ENCODE results near the gene SPRR2B. TPM values are rescaled to one million over a fixed set of nuclear protein-coding genes. Genes with fewer than 3 reads are reported as not detected.
A peak's percentile ranks its signal among the peaks of the same experiment; 100 is the strongest.
"Not testable (repeated sequence)": the region's sequence is repeated elsewhere in the genome, so short reads cannot be mapped to it uniquely, and the experiment has no call there.

SPRR2B gene
- total RNA-seq, 2 experiments from 2014 or later, result not detected

GRCh38 chr1:153072806-153073726 lies 1.7 kb upstream of the SPRR2B start:
- DNase-seq, result no peak
- ChIA-PET POLR2A (no interaction called here), CTCF (no interaction called here)
- H3K4me3 Mint-ChIP-seq, result no peak overlapping the region
- intact Hi-C loops (cut with DNase I, micrococcal nuclease), result no loop called here
- no peak overlapping the region for H3K27ac Mint-ChIP-seq
- H3K36me3 Mint-ChIP-seq (ENCODE audit: low read depth), result no peaks in the 10 kb centered on the region
- no peaks in the 10 kb centered on the region for H3K9me3 Mint-ChIP-seq (ENCODE audit: low read depth)
- H3K27me3 Mint-ChIP-seq, result peaks cover 5% of the 10 kb centered on the region
- no peak for ATAC-seq
- no peaks in the 10 kb centered on the region for H3K4me1 Mint-ChIP-seq

- ATAC-seq, result no peak
- CTCF ChIA-PET, result no interaction called here
- intact Hi-C loops (cut with DNase I, micrococcal nuclease), result no loop called here
These were observed 1.2 kb downstream of the SPRR2B start for GRCh38 chr1:153070243-153070642.

GRCh38 chr1:153058826-153059784 lies 12.3 kb downstream of the SPRR2B start:
- POLR2A ChIA-PET, result no interaction called here
- DNase-seq (no peak), ATAC-seq (no peak)
- intact Hi-C loops (cut with DNase I, micrococcal nuclease), result no loop called here
- H3K4me1 Mint-ChIP-seq, result no peaks in the 10 kb centered on the region
- no peaks in the 10 kb centered on the region for H3K36me3 Mint-ChIP-seq (ENCODE audit: low read depth)
- H3K27me3 Mint-ChIP-seq, result peaks cover 18% of the 10 kb centered on the region
- H3K9me3 Mint-ChIP-seq (ENCODE audit: low read depth), result no peaks in the 10 kb centered on the region
- H3K4me3 Mint-ChIP-seq, result no peak overlapping the region
- CTCF ChIA-PET, result interaction anchor here (1.5 kb wide), 1 partner anchor 17 kb away, joined by 4 read pairs; no protein-coding TSS in a partner anchor
- no peak overlapping the region for H3K27ac Mint-ChIP-seq

More at GRCh38 chr1:153070243-153070642, 1.2 kb downstream of the SPRR2B start:
- Mint-ChIP-seq H3K9me3 (ENCODE audit: low read depth) (no peaks in the 10 kb centered on the region), H3K27ac (no peak overlapping the region), H3K4me3 (no peak overlapping the region), H3K4me1 (no peaks in the 10 kb centered on the region), H3K27me3 (peaks cover 15% of the 10 kb centered on the region), H3K36me3 (ENCODE audit: low read depth) (no peaks in the 10 kb centered on the region)
- DNase-seq, result no peak
- POLR2A ChIA-PET, result no interaction called here

- no peaks in the 10 kb centered on the region for H3K4me1 Mint-ChIP-seq
- ATAC-seq (no peak), DNase-seq (no peak)
- no peaks in the 10 kb centered on the region for H3K9me3 Mint-ChIP-seq (ENCODE audit: low read depth)
- no peak overlapping the region for H3K4me3 Mint-ChIP-seq
- intact Hi-C loops (cut with DNase I, micrococcal nuclease), result no loop called here
- ChIA-PET CTCF (interaction anchor here (1.5 kb wide), 1 partner anchor 16 kb away, joined by 4 read pairs; no protein-coding TSS in a partner anchor), POLR2A (no interaction called here)
- peaks cover 21% of the 10 kb centered on the region for H3K27me3 Mint-ChIP-seq
- H3K36me3 Mint-ChIP-seq (ENCODE audit: low read depth), result no peaks in the 10 kb centered on the region
- no peak overlapping the region for H3K27ac Mint-ChIP-seq
These were observed 13.3 kb downstream of the SPRR2B start for GRCh38 chr1:153058154-153058553.

- no peaks in the 10 kb centered on the region for H3K9me3 Mint-ChIP-seq (ENCODE audit: low read depth)
- no peak for ATAC-seq
- ChIA-PET CTCF (interaction anchor here (1.5 kb wide), 1 partner anchor 16 kb away, joined by 4 read pairs; no protein-coding TSS in a partner anchor), POLR2A (no interaction called here)
- intact Hi-C loops (cut with DNase I, micrococcal nuclease), result no loop called here
- no peaks in the 10 kb centered on the region for H3K4me1 Mint-ChIP-seq
- no peak for DNase-seq
- no peak within 1 kb of the TSS for H3K4me3 Mint-ChIP-seq
- no peak within 1 kb of the TSS for H3K27ac Mint-ChIP-seq
- peaks cover 23% of the 10 kb centered on the region for H3K27me3 Mint-ChIP-seq
- no peaks in the 10 kb centered on the region for H3K36me3 Mint-ChIP-seq (ENCODE audit: low read depth)
These were observed 14.0 kb downstream of the SPRR2B start, which contains the start of gene SPRR2A for GRCh38 chr1:153057375-153057774. SPRR2A (minus strand) TSS chr1:153057512; CDS start chr1:153056735, 777 bp downstream.

GRCh38 chr1:153056111-153056510 lies 15.3 kb downstream of the SPRR2B start:
- ATAC-seq; H3K4me3 Mint-ChIP-seq; H3K9me3 Mint-ChIP-seq (ENCODE audit: low read depth); intact Hi-C loops (cut with DNase I, micrococcal nuclease); CTCF ChIA-PET; DNase-seq; H3K36me3 Mint-ChIP-seq (ENCODE audit: low read depth); POLR2A ChIA-PET; H3K27ac Mint-ChIP-seq; H3K4me1 Mint-ChIP-seq: not testable (repeated sequence)
- peaks cover 26% of the 10 kb centered on the region for H3K27me3 Mint-ChIP-seq

- Mint-ChIP-seq H3K27ac (no peak overlapping the region), H3K36me3 (ENCODE audit: low read depth) (no peaks in the 10 kb centered on the region), H3K27me3 (peaks cover 27% of the 10 kb centered on the region), H3K4me3 (no peak overlapping the region), H3K9me3 (ENCODE audit: low read depth) (peaks cover 2% of the 10 kb centered on the region), H3K4me1 (no peaks in the 10 kb centered on the region)
- ATAC-seq (no peak), DNase-seq (no peak)
- intact Hi-C loops (cut with DNase I, micrococcal nuclease), result no loop called here
- ChIA-PET POLR2A (no interaction called here), CTCF (no interaction called here)
These were observed 22.2 kb downstream of the SPRR2B start for GRCh38 chr1:153049211-153049610.

- CTCF ChIA-PET, result interaction anchor here (1.1 kb wide), 1 partner anchor 17 kb away, joined by 4 read pairs; no protein-coding TSS in a partner anchor
- H3K9me3 Mint-ChIP-seq (ENCODE audit: low read depth), result no peaks in the 10 kb centered on the region
- ATAC-seq (no peak), DNase-seq (no peak)
- no peak within 1 kb of the TSS for H3K4me3 Mint-ChIP-seq
- intact Hi-C loops (cut with DNase I, micrococcal nuclease), result no loop called here
- H3K36me3 Mint-ChIP-seq (ENCODE audit: low read depth), result no peaks in the 10 kb centered on the region
- H3K4me1 Mint-ChIP-seq, result no peaks in the 10 kb centered on the region
- H3K27ac Mint-ChIP-seq, result no peak within 1 kb of the TSS
- peaks cover 42% of the 10 kb centered on the region for H3K27me3 Mint-ChIP-seq
- POLR2A ChIA-PET, result no interaction called here
These were observed 30.3 kb downstream of the SPRR2B start, which contains the start of gene SPRR2D for GRCh38 chr1:153040950-153041631. SPRR2D (minus strand) TSS chr1:153041120; CDS start chr1:153040346, 774 bp downstream.

GRCh38 chr1:153035211-153035610 lies 36.2 kb downstream of the SPRR2B start:
- intact Hi-C loops (cut with DNase I, micrococcal nuclease), result loop anchor here in 1 of 2 experiments (10.0 kb wide), 1 partner anchor 160 kb away; the partner anchor contains the start of gene SMCP
- H3K9me3 Mint-ChIP-seq (ENCODE audit: low read depth), result no peaks in the 10 kb centered on the region

GRCh38 chr1:153032677-153033308 lies 38.6 kb downstream of the SPRR2B start:
- peak; percentile 33 for DNase-seq
- Mint-ChIP-seq H3K36me3 (ENCODE audit: low read depth) (no peaks in the 10 kb centered on the region), H3K27ac (no peak overlapping the region), H3K4me1 (peaks cover 2% of the 10 kb centered on the region), H3K9me3 (ENCODE audit: low read depth) (no peaks in the 10 kb centered on the region), H3K27me3 (peaks cover 21% of the 10 kb centered on the region), H3K4me3 (no peak overlapping the region)
- ChIA-PET POLR2A (no interaction called here), CTCF (no interaction called here)
- ATAC-seq, result peak; percentile 88
- intact Hi-C loops (cut with DNase I, micrococcal nuclease), result loop anchor here in 1 of 2 experiments (10.0 kb wide), 1 partner anchor 158 kb away; the partner anchor contains the start of gene SMCP

More at GRCh38 chr1:153035211-153035610, 36.2 kb downstream of the SPRR2B start:
- H3K36me3 Mint-ChIP-seq (ENCODE audit: low read depth), result no peaks in the 10 kb centered on the region
- ChIA-PET POLR2A (no interaction called here), CTCF (no interaction called here)
- H3K27ac Mint-ChIP-seq, result no peak overlapping the region
- no peak overlapping the region for H3K4me3 Mint-ChIP-seq
- H3K27me3 Mint-ChIP-seq, result peaks cover 22% of the 10 kb centered on the region
- peaks cover 2% of the 10 kb centered on the region for H3K4me1 Mint-ChIP-seq
- no peak for DNase-seq
- no peak for ATAC-seq

Measured in activated CD4-positive, alpha-beta T cell treated with anti-CD3 and anti-CD28 coated beads for 36 hours (primary cell).